COLO668 (cell line): ENCODE measurements around the gene RHBDF1.
"Not testable (repeated sequence)": the region's sequence is repeated elsewhere in the genome, so short reads cannot be mapped to it uniquely, and the experiment has no call there.

Experiments used
- DNase-seq: peaks from one replicate; lab custom pipeline; 2025; ENCODE audit not compliant: unreplicated experiment; lab: John Stamatoyannopoulos, UW

The RHBDF1 gene

GRCh38 chr16:38941-39892 lies 33.2 kb downstream of the RHBDF1 start:
- DNase-seq, result peak; percentile 83

- DNase-seq, result not testable (repeated sequence)
Observed at GRCh38 chr16:38206-38605, 34.2 kb downstream of the RHBDF1 start.

GRCh38 chr16:37511-37910 lies 34.9 kb downstream of the RHBDF1 start:
- DNase-seq, result no peak

GRCh38 chr16:36336-36984 lies 36.0 kb downstream of the RHBDF1 start:
- DNase-seq, result peak; percentile 19

GRCh38 chr16:35678-36305 lies 36.6 kb downstream of the RHBDF1 start:
- no peak for DNase-seq

GRCh38 chr16:35011-35677 lies 37.3 kb downstream of the RHBDF1 start:
- DNase-seq, result no peak

GRCh38 chr16:34648-34987 lies 37.8 kb downstream of the RHBDF1 start:
- no peak for DNase-seq

- no peak for DNase-seq
Observed at GRCh38 chr16:33877-34647, 38.4 kb downstream of the RHBDF1 start.

GRCh38 chr16:33154-33876 lies 39.1 kb downstream of the RHBDF1 start:
- DNase-seq, result not testable (repeated sequence)

- peak; percentile 15 for DNase-seq
Observed at GRCh38 chr16:30627-31026, 41.8 kb downstream of the RHBDF1 start.

GRCh38 chr16:25926-26348 lies 46.5 kb downstream of the RHBDF1 start:
- DNase-seq, result not testable (repeated sequence)

- DNase-seq, result not testable (repeated sequence)
Observed at GRCh38 chr16:24151-24550, 48.3 kb downstream of the RHBDF1 start.

GRCh38 chr16:20886-21285 lies 51.5 kb downstream of the RHBDF1 start:
- not testable (repeated sequence) for DNase-seq

GRCh38 chr16:17062-17765 lies 55.2 kb downstream of the RHBDF1 start:
- not testable (repeated sequence) for DNase-seq

GRCh38 chr16:10772-11171 lies 61.7 kb downstream of the RHBDF1 start:
- peak; percentile 75 for DNase-seq

GRCh38 chr16:9903-10665 lies 62.3 kb downstream of the RHBDF1 start:
- DNase-seq, result no peak
